Ascending aorta (tissue), 2 donors: ENCODE results near the gene NID2. TPM values are rescaled to one million over a fixed set of nuclear protein-coding genes. Genes with fewer than 3 reads are reported as not detected.

ENCODE experiments used
- DNase-seq, 2 donors: peaks; one replicate each; pipeline ENCODE4 v3.0.0-alpha.2; 2019; ENCODE audit warnings: low spot score in 2 of 2
- H3K27ac ChIP-seq, 2 donors: fragments of 200-600 bp; sonication (generic); one replicate each; pipeline ENCODE4 v1.5.1; 2016 to 2017; ENCODE audit warnings: mild to moderate bottlenecking in 1 of 2
- H3K27me3 ChIP-seq: fragments of 200-600 bp; sonication (generic); one replicate; pipeline ENCODE4 v1.5.1; 2017
- H3K36me3 ChIP-seq, 2 donors: fragments of 200-600 bp; sonication (generic); one replicate each; pipeline ENCODE4 v1.5.1; 2016
- H3K4me1 ChIP-seq, 2 donors: fragments of 200-600 bp; sonication (generic); one replicate each; pipeline ENCODE4 v1.5.1; 2016 to 2017; ENCODE audit warnings: mild to moderate bottlenecking in 1 of 2
- H3K4me3 ChIP-seq, 2 donors: fragments of 200-600 bp; sonication (generic); one replicate each; pipeline ENCODE4 v1.5.1; 2016 to 2017; ENCODE audit warnings: mild to moderate bottlenecking in 1 of 2
- H3K9me3 ChIP-seq, 2 donors: fragments of 200-600 bp; sonication (generic); one replicate each; pipeline ENCODE4 v1.5.1; 2016
- intact Hi-C: fragments of 100-400 bp; cut with DNase I; formaldehyde crosslinking; loops from one replicate; pipeline ENCODE4 v1.15.1; 2023
- total RNA-seq: library from RNA; depleted of rRNA; stranded (reverse); fragments of >200 nt; gene quantifications from one replicate; pipeline ENCODE4 v1.1.0, GENCODE V29; 2016
- TF ChIP-seq, protein P1 (sequence below), 3 experiments: fragments of 200-600 bp in 2 of 3; fragments of 450-650 bp in 1 of 3; sonication (generic) in 2 of 3; IDR thresholded peaks; one replicate each; pipeline ENCODE4 v1.5.1; 2016 to 2019; ENCODE audit warnings: antibody characterized with exemption in 3 of 3, mild to moderate bottlenecking in 1 of 3, moderate library complexity in 1 of 3

Gene NID2
- total RNA-seq, 1 donor from 2014 or later: 12.2 TPM

DNA sequence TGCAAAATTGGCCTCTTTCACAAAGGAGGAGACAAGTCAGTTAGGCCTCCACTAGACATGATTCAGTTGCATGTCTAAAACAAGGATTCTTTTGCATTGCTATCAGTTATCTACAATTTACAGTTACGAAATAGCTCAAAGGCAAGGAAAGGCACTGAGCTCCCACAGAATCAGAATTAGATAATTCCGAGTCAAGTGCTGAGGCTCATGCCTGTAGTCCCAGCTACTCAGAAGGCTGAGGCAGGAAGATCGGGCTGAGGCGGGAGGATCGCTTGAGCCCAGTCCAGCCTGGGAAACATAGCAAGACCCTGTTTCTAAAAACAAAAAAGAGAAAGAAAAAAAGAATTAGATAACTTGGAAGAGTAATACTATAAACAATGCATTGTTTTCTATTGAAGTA lies 91.8 kb downstream of the NID2 start:
- Histone ChIP-seq H3K36me3 (no peaks in the 10 kb centered on the region), H3K4me1 (peaks cover 0 to 2% of the 10 kb centered on the region in 2 donors), H3K27me3 (no peaks in the 10 kb centered on the region), H3K4me3 (no peak overlapping the region), H3K9me3 (no peaks in the 10 kb centered on the region), H3K27ac (no peak overlapping the region)
- intact Hi-C loops: no loop called here
- DNase-seq: no peak
- TF ChIP-seq, protein P1, sequence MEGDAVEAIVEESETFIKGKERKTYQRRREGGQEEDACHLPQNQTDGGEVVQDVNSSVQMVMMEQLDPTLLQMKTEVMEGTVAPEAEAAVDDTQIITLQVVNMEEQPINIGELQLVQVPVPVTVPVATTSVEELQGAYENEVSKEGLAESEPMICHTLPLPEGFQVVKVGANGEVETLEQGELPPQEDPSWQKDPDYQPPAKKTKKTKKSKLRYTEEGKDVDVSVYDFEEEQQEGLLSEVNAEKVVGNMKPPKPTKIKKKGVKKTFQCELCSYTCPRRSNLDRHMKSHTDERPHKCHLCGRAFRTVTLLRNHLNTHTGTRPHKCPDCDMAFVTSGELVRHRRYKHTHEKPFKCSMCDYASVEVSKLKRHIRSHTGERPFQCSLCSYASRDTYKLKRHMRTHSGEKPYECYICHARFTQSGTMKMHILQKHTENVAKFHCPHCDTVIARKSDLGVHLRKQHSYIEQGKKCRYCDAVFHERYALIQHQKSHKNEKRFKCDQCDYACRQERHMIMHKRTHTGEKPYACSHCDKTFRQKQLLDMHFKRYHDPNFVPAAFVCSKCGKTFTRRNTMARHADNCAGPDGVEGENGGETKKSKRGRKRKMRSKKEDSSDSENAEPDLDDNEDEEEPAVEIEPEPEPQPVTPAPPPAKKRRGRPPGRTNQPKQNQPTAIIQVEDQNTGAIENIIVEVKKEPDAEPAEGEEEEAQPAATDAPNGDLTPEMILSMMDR (IDR thresholded peaks at IDR 0.05): no peak

DNA sequence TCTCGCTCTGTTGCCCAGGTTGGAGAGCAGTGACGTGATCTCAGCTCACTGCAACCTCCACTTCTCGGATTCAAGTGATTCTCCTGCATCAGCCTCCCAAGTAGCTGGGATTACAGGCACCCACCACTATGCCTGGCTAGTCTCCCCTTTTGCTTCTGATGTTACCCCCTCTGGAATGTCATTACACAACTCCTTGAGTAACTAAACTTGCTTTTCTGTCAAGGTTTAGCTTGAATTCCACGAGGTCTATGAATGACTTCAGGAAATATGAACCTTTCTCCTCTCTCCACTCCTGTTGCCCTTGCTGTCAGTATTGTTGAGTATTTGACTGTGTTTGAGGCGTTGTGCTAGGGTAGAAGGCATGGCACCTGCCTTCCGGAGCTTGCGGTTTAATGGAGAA lies 96.3 kb downstream of the NID2 start:
- TF ChIP-seq, protein P1 (IDR thresholded peaks at IDR 0.05): no peak
- intact Hi-C loops: no loop called here
- Histone ChIP-seq H3K27me3 (no peaks in the 10 kb centered on the region), H3K4me3 (no peak overlapping the region), H3K9me3 (no peaks in the 10 kb centered on the region), H3K27ac (no peak overlapping the region), H3K36me3 (no peaks in the 10 kb centered on the region), H3K4me1 (no peaks in the 10 kb centered on the region)
- DNase-seq: no peak

DNA sequence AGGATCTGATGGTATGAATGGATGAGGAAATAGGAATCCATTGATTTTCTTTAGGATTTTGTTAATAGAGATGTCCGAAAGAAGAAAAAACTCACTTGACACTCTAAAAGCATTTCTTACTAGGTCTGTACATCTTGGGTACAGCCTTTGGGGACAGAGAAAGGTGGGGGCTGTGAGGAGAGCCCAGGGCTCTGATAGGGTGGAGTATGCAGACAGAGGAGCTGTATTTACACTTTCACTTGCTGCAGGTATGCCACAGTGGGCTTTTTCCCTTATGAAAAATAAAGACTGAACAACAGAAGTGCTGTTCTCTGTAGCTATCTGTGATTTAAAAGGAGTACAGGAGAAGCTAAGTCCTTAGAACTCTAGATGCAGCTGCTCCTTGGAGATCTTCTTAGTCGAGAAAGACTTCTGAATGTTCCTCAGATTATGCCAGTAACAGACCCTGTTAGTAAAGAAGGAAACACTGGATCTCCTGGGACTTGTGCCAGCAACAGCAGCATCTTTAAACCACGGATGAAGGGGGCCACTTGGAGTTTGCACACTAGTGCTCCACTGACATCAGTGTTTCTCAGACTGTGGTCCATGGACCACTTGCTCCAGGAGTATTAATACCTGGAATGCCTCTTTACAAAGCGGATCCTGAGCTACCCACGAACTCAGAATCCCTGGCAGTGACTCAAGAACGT lies 98.9 kb downstream of the NID2 start:
- H3K36me3 ChIP-seq: no peaks in the 10 kb centered on the region
- DNase-seq: no peak
- H3K4me1 ChIP-seq: no peaks in the 10 kb centered on the region
- TF ChIP-seq, protein P1 (IDR thresholded peaks at IDR 0.05): no peak
- H3K9me3 ChIP-seq: no peaks in the 10 kb centered on the region
- no peaks in the 10 kb centered on the region for H3K27me3 ChIP-seq
- intact Hi-C loops: no loop called here
- H3K27ac ChIP-seq: no peak overlapping the region
- no peak overlapping the region for H3K4me3 ChIP-seq

DNA sequence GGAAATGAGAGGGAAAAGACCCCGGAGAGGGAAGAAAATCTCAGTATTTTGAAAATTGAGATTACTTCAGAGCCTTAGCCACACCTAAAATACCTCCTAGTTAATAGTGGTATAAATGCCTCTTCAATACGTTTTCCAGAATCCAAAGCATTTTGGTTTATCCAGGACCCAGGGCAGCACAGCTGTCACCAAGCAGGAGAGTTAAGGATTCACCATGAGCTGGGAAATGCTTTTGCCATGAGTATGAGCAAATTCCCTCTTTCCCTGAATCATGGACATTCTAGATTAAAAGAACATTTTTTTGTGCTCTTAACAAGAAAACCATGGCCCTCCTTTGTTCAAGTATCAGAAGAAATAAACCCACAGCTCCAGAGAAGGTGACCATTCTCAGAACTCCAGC lies 101.3 kb downstream of the NID2 start:
- DNase-seq: no peak
- no peak overlapping the region for H3K27ac ChIP-seq
- H3K27me3 ChIP-seq: no peaks in the 10 kb centered on the region
- intact Hi-C loops: no loop called here
- no peaks in the 10 kb centered on the region for H3K36me3 ChIP-seq
- TF ChIP-seq, protein P1 (IDR thresholded peaks at IDR 0.05): no peak
- no peaks in the 10 kb centered on the region for H3K4me1 ChIP-seq
- H3K4me3 ChIP-seq: no peak overlapping the region
- H3K9me3 ChIP-seq: no peaks in the 10 kb centered on the region

DNA sequence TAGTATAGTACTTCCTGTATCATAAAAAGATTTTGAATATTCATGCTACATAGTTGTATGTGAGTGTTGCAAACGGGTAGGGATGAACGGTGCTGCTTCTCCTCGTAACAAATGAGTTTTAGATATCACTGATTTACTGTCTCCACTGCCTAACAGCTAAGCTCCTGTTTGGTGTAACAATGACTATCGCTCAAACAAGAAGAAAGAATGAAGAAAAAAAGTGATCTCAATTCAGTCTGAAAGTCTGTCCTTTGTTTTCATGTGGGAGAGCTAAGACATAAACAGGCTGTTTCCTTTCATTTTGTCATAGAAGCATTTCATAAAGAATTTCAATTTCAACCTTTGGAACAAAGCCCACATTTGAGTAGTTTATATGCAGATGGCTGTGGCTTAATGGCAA lies 105.6 kb downstream of the NID2 start:
- TF ChIP-seq, protein P1 (IDR thresholded peaks at IDR 0.05): no peak
- no peak overlapping the region for H3K4me3 ChIP-seq
- intact Hi-C loops: no loop called here

DNA sequence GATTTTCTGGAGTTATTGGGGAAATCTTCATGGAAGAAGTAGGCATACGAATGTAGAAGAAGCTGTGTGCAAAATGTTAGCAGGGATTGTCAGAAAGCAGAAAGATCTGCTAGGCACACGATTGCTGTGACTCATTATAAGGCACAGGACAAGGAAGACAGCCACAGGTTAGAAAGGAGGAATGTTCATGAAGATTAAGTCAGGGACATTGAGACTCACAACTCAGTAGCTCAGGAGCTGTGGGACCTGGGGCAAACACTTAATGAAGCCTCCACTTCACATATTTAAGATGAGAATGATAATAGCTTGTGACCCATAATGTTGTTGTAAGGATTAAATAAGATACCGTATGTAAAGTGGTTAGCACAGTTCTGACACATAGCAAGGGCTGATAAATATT lies 106.1 kb downstream of the NID2 start:
- H3K4me1 ChIP-seq: no peaks in the 10 kb centered on the region
- peaks cover 0 to 3% of the 10 kb centered on the region in 2 donors for H3K9me3 ChIP-seq
- TF ChIP-seq, protein P1 (IDR thresholded peaks at IDR 0.05): no peak
- no peak overlapping the region for H3K4me3 ChIP-seq
- no peak overlapping the region for H3K27ac ChIP-seq
- DNase-seq: no peak
- intact Hi-C loops: no loop called here
- no peaks in the 10 kb centered on the region for H3K36me3 ChIP-seq
- no peaks in the 10 kb centered on the region for H3K27me3 ChIP-seq

More for the DNA sequence above, 105.6 kb downstream of the NID2 start:
- H3K4me1 ChIP-seq: no peaks in the 10 kb centered on the region
- H3K27ac ChIP-seq: no peak overlapping the region
- no peaks in the 10 kb centered on the region for H3K27me3 ChIP-seq
- DNase-seq: no peak
- H3K36me3 ChIP-seq: no peaks in the 10 kb centered on the region
- H3K9me3 ChIP-seq: no peaks in the 10 kb centered on the region
